HG03342 (cell line): ENCODE measurements around the gene MAPKAPK2.
A peak's percentile ranks its signal among the peaks of the same experiment; 100 is the strongest.
"Not testable (repeated sequence)": the region's sequence is repeated elsewhere in the genome, so short reads cannot be mapped to it uniquely, and the experiment has no call there.

Experiments
- ATAC-seq: cut with Tn5 transposase; IDR thresholded peaks from one replicate; pipeline ENCODE4 v1.9.1; 2021; ENCODE audit warnings: mild to moderate bottlenecking, moderate library complexity; ENCODE audit not compliant: unreplicated experiment

The MAPKAPK2 gene

GRCh38 chr1:206684478-206685333, at the start of gene MAPKAPK2:
Gene MAPKAPK2 (plus strand): TSS chr1:206684905. CDS start chr1:206685230, 325 bp downstream.
- ATAC-seq: peak; percentile 45

- ATAC-seq: peak; percentile 89
These were observed 49.4 kb upstream of the MAPKAPK2 start, which contains the start of gene DYRK3 for GRCh38 chr1:206635080-206635977. Gene DYRK3 (plus strand): TSS chr1:206635536. CDS start chr1:206635704, 168 bp downstream.

GRCh38 chr1:206635978-206636345, 48.7 kb upstream of the MAPKAPK2 start:
- peak; percentile 13 for ATAC-seq

- ATAC-seq: no peak
These were observed 48.0 kb upstream of the MAPKAPK2 start for GRCh38 chr1:206636671-206637070.

- ATAC-seq: no peak
These were observed 47.1 kb upstream of the MAPKAPK2 start for GRCh38 chr1:206637605-206638004.

GRCh38 chr1:206642074-206642473, 42.6 kb upstream of the MAPKAPK2 start:
- ATAC-seq: not testable (repeated sequence)

- ATAC-seq: no peak
These were observed 41.5 kb upstream of the MAPKAPK2 start for GRCh38 chr1:206643118-206643698.

GRCh38 chr1:206646504-206646903, 38.2 kb upstream of the MAPKAPK2 start:
- ATAC-seq: no peak

- ATAC-seq: no peak
These were observed 37.5 kb upstream of the MAPKAPK2 start for GRCh38 chr1:206647224-206647623.

GRCh38 chr1:206649261-206649921, 35.3 kb upstream of the MAPKAPK2 start:
- no peak for ATAC-seq

- ATAC-seq: no peak
These were observed 33.7 kb upstream of the MAPKAPK2 start for GRCh38 chr1:206651014-206651413.

GRCh38 chr1:206651958-206652890, 32.5 kb upstream of the MAPKAPK2 start:
- no peak for ATAC-seq

- no peak for ATAC-seq
These were observed 30.8 kb upstream of the MAPKAPK2 start for GRCh38 chr1:206653715-206654459.

GRCh38 chr1:206654828-206655227, 29.9 kb upstream of the MAPKAPK2 start:
- no peak for ATAC-seq

GRCh38 chr1:206655471-206655882, 29.2 kb upstream of the MAPKAPK2 start:
- no peak for ATAC-seq

- ATAC-seq: no peak
These were observed 27.8 kb upstream of the MAPKAPK2 start for GRCh38 chr1:206656936-206657335.

- ATAC-seq: no peak
These were observed 27.0 kb upstream of the MAPKAPK2 start for GRCh38 chr1:206657751-206658150.

- peak; percentile 62 for ATAC-seq
These were observed 26.3 kb upstream of the MAPKAPK2 start for GRCh38 chr1:206658264-206658980.
